HCT116 (cell line): Measurements from ENCODE around the gene CHN1.

Source experiments
- CEBPB ChIP-seq: IDR thresholded peaks from 2 replicates; pipeline ENCODE4 v1.6.1; 2012; ENCODE audit warnings: low read depth
- ELF1 ChIP-seq: IDR thresholded peaks from 2 replicates; pipeline ENCODE4 v1.6.1; 2012; ENCODE audit warnings: low read depth, borderline replicate concordance
- EZH2phosphoT487 ChIP-seq: fragments of 200-600 bp; IDR thresholded peaks from 2 replicates; pipeline ENCODE4 v1.6.1; 2018; ENCODE audit warnings: antibody characterized with exemption, borderline replicate concordance
- JUND ChIP-seq: IDR thresholded peaks from 2 replicates; pipeline ENCODE4 v1.6.1; 2012
- POLR2A ChIP-seq: IDR thresholded peaks from 2 replicates; pipeline ENCODE4 v1.7.0; 2011; ENCODE audit warnings: borderline replicate concordance; ENCODE audit not compliant: insufficient read depth, insufficient read length; ENCODE audit errors: extremely low read depth
- RAD21 ChIP-seq: IDR thresholded peaks from 2 replicates; pipeline ENCODE4 v1.6.1; 2012; ENCODE audit warnings: low read depth, mild to moderate bottlenecking
- SRF ChIP-seq: IDR thresholded peaks from 2 replicates; pipeline ENCODE4 v1.6.1; 2012; ENCODE audit warnings: low read depth
- TCF7L2 ChIP-seq: IDR thresholded peaks from 2 replicates; pipeline ENCODE4 v1.7.0; 2011; ENCODE audit warnings: borderline replicate concordance, inconsistent platforms; ENCODE audit not compliant: insufficient read depth, insufficient read length; ENCODE audit errors: extremely low read depth
- YY1 ChIP-seq: IDR thresholded peaks from 2 replicates; pipeline ENCODE4 v1.6.1; 2011; ENCODE audit warnings: low read length, low read depth, moderate library complexity, mild to moderate bottlenecking; ENCODE audit not compliant: insufficient replicate concordance; ENCODE audit errors: extremely low read depth
- ZNF274 ChIP-seq: fragments of 200-500 bp; sonication (Bioruptor generic); IDR thresholded peaks from 2 replicates; pipeline ENCODE4 v1.6.1; 2014; ENCODE audit warnings: mild to moderate bottlenecking, low read depth, low read length, inconsistent platforms
- TF ChIP-seq, protein P1 (sequence below), 3 experiments: fragments of 200-600 bp in 1 of 3; sonication (generic) in 1 of 3; IDR thresholded peaks in 2 of 3; conservative IDR thresholded peaks in 1 of 3; 2 replicates each; pipeline ENCODE4 v1.5.1; 2012 to 2017; ENCODE audit warnings: low read depth in 2 of 3, low read length in 2 of 3, antibody characterized with exemption in 1 of 3, borderline replicate concordance in 1 of 3, control low read depth in 1 of 3, mild to moderate bottlenecking in 1 of 3, mixed read lengths in 1 of 3, mixed run types in 1 of 3, moderate library complexity in 1 of 3; ENCODE audit not compliant: insufficient read depth in 1 of 3
- TF ChIP-seq, protein P2 (sequence below): IDR thresholded peaks from 2 replicates; pipeline ENCODE4 v1.6.1; 2011; ENCODE audit warnings: mild to moderate bottlenecking, low read length, moderate library complexity; ENCODE audit not compliant: insufficient replicate concordance; ENCODE audit errors: extremely low read depth

DNA sequence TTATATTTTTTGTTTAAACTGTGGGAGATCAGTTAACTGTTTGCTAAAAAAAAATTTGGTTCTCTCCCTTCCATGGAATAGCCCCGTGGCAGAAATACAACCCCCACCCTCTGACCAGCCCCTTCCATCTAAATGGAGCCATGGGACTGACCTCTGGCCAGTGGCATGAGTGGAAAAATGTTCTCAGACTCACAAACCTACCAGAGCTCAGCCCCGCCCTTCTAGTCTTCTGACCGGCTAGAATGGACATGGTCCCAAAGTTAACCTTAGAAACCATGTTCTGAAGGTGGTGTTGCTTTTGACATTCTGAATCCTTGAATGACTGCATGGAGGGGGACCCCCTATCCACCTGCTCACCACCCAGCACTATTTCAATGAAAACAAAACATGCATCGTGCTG lies 239.6 kb downstream of the CHN1 start:
- TF ChIP-seq POLR2A = no peak
- TF ChIP-seq, protein P1, sequence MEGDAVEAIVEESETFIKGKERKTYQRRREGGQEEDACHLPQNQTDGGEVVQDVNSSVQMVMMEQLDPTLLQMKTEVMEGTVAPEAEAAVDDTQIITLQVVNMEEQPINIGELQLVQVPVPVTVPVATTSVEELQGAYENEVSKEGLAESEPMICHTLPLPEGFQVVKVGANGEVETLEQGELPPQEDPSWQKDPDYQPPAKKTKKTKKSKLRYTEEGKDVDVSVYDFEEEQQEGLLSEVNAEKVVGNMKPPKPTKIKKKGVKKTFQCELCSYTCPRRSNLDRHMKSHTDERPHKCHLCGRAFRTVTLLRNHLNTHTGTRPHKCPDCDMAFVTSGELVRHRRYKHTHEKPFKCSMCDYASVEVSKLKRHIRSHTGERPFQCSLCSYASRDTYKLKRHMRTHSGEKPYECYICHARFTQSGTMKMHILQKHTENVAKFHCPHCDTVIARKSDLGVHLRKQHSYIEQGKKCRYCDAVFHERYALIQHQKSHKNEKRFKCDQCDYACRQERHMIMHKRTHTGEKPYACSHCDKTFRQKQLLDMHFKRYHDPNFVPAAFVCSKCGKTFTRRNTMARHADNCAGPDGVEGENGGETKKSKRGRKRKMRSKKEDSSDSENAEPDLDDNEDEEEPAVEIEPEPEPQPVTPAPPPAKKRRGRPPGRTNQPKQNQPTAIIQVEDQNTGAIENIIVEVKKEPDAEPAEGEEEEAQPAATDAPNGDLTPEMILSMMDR (IDR thresholded peaks at IDR 0.05 in 2 of 3, conservative IDR thresholded peaks at IDR 0.05 in 1 of 3; ENCODE audit: borderline replicate concordance in 1 of 3, insufficient read depth in 1 of 3, low read depth in 2 of 3, low read length in 2 of 3) = no peak
- TF ChIP-seq, protein P2, sequence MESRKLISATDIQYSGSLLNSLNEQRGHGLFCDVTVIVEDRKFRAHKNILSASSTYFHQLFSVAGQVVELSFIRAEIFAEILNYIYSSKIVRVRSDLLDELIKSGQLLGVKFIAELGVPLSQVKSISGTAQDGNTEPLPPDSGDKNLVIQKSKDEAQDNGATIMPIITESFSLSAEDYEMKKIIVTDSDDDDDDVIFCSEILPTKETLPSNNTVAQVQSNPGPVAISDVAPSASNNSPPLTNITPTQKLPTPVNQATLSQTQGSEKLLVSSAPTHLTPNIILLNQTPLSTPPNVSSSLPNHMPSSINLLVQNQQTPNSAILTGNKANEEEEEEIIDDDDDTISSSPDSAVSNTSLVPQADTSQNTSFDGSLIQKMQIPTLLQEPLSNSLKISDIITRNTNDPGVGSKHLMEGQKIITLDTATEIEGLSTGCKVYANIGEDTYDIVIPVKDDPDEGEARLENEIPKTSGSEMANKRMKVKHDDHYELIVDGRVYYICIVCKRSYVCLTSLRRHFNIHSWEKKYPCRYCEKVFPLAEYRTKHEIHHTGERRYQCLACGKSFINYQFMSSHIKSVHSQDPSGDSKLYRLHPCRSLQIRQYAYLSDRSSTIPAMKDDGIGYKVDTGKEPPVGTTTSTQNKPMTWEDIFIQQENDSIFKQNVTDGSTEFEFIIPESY = no peak
- TF ChIP-seq SRF = no peak
- TF ChIP-seq EZH2phosphoT487 = no peak
- no peak for TF ChIP-seq RAD21
- TF ChIP-seq ZNF274 = no peak
- no peak for TF ChIP-seq JUND
- TF ChIP-seq TCF7L2 = no peak
- no peak for TF ChIP-seq YY1
- TF ChIP-seq CEBPB = no peak
- TF ChIP-seq ELF1 = no peak
